Parathyroid adenoma (tissue), 2 donors: Measurements from ENCODE around the gene KERA.

ENCODE experiments used
- H2AFZ ChIP-seq: fragments of 300-600 bp; sonication (generic); one replicate; pipeline ENCODE4 v1.7.0; 2017; ENCODE audit warnings: antibody characterized with exemption, mild to moderate bottlenecking
- H3K27ac ChIP-seq: fragments of 300-600 bp; sonication (generic); one replicate; pipeline ENCODE4 v1.7.0; 2017
- H3K27me3 ChIP-seq: fragments of 300-600 bp; sonication (generic); one replicate; pipeline ENCODE4 v1.7.0; 2017; ENCODE audit warnings: low read length; ENCODE audit not compliant: control insufficient read depth, insufficient read depth
- H3K36me3 ChIP-seq: fragments of 300-600 bp; sonication (generic); one replicate; pipeline ENCODE4 v1.7.0; 2017; ENCODE audit warnings: low read length; ENCODE audit not compliant: control insufficient read depth, insufficient read depth
- H3K4me1 ChIP-seq: fragments of 300-600 bp; sonication (generic); one replicate; pipeline ENCODE4 v1.7.0; 2017; ENCODE audit warnings: control low read depth
- H3K4me2 ChIP-seq: fragments of 300-600 bp; sonication (generic); one replicate; pipeline ENCODE4 v1.7.0; 2017; ENCODE audit warnings: low read length
- H3K4me3 ChIP-seq: fragments of 300-600 bp; sonication (generic); one replicate; pipeline ENCODE4 v1.7.0; 2017; ENCODE audit warnings: low read depth, low read length
- H3K79me2 ChIP-seq: fragments of 300-600 bp; sonication (generic); one replicate; pipeline ENCODE4 v1.7.0; 2017; ENCODE audit warnings: control low read depth
- H3K9ac ChIP-seq: fragments of 300-600 bp; sonication (generic); one replicate; pipeline ENCODE4 v1.7.0; 2017; ENCODE audit warnings: mild to moderate bottlenecking
- H3K9me3 ChIP-seq: fragments of 300-600 bp; sonication (generic); one replicate; pipeline ENCODE4 v1.7.0; 2017; ENCODE audit warnings: low read length; ENCODE audit not compliant: control insufficient read depth
- TF ChIP-seq, protein P1 (sequence below): fragments of 300-600 bp; sonication (generic); IDR thresholded peaks from one replicate; pipeline ENCODE4 v1.7.0; 2017; ENCODE audit warnings: antibody characterized with exemption, mild to moderate bottlenecking
- donor health status: primary hyperparathyroidism.

Gene KERA

GRCh38 chr12:91074851-91075250 lies 17.0 kb upstream of the KERA start:
- H3K9ac ChIP-seq, result no peak overlapping the region
- H3K79me2 ChIP-seq, result no peaks in the 10 kb centered on the region
- no peak overlapping the region for H3K4me2 ChIP-seq
- no peak overlapping the region for H3K4me3 ChIP-seq
- no peaks in the 10 kb centered on the region for H3K27me3 ChIP-seq
- H3K9me3 ChIP-seq, result no peaks in the 10 kb centered on the region
- no peaks in the 10 kb centered on the region for H3K36me3 ChIP-seq
- no peak overlapping the region for H2AFZ ChIP-seq
- H3K4me1 ChIP-seq, result no peaks in the 10 kb centered on the region
- TF ChIP-seq, protein P1, sequence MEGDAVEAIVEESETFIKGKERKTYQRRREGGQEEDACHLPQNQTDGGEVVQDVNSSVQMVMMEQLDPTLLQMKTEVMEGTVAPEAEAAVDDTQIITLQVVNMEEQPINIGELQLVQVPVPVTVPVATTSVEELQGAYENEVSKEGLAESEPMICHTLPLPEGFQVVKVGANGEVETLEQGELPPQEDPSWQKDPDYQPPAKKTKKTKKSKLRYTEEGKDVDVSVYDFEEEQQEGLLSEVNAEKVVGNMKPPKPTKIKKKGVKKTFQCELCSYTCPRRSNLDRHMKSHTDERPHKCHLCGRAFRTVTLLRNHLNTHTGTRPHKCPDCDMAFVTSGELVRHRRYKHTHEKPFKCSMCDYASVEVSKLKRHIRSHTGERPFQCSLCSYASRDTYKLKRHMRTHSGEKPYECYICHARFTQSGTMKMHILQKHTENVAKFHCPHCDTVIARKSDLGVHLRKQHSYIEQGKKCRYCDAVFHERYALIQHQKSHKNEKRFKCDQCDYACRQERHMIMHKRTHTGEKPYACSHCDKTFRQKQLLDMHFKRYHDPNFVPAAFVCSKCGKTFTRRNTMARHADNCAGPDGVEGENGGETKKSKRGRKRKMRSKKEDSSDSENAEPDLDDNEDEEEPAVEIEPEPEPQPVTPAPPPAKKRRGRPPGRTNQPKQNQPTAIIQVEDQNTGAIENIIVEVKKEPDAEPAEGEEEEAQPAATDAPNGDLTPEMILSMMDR, result no peak
- no peak overlapping the region for H3K27ac ChIP-seq

GRCh38 chr12:91074154-91074709 lies 16.4 kb upstream of the KERA start:
- Histone ChIP-seq H3K79me2 (no peaks in the 10 kb centered on the region), H3K27me3 (no peaks in the 10 kb centered on the region), H3K36me3 (no peaks in the 10 kb centered on the region), H3K4me3 (no peak overlapping the region), H3K4me2 (no peak overlapping the region), H3K9ac (no peak overlapping the region), H2AFZ (no peak overlapping the region), H3K4me1 (no peaks in the 10 kb centered on the region), H3K27ac (no peak overlapping the region), H3K9me3 (no peaks in the 10 kb centered on the region)
- TF ChIP-seq, protein P1, result no peak

DNA sequence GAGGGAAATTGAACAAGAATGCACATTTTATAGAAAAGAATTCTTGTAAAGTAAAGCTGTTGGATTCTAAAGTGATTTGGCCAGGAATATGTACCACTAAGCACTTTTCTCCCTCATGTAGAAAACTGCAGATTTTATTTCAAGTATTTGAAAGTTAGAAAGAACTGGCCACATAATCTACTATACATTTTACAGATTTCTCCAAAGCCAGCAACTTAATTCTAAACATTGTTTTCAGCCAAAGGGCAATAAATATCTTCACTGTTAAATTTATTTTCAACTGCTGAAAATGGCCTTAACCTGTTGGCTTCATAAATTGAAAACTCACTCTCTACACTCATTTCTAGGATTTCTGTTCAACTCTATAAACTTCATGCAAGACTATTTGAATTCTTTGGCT lies 15.6 kb upstream of the KERA start:
- Histone ChIP-seq H2AFZ (no peak overlapping the region), H3K4me2 (no peak overlapping the region), H3K27me3 (no peaks in the 10 kb centered on the region), H3K9ac (no peak overlapping the region), H3K4me3 (no peak overlapping the region), H3K4me1 (no peaks in the 10 kb centered on the region), H3K27ac (no peak overlapping the region), H3K9me3 (no peaks in the 10 kb centered on the region), H3K36me3 (no peaks in the 10 kb centered on the region), H3K79me2 (no peaks in the 10 kb centered on the region)
- TF ChIP-seq, protein P1, result no peak

DNA sequence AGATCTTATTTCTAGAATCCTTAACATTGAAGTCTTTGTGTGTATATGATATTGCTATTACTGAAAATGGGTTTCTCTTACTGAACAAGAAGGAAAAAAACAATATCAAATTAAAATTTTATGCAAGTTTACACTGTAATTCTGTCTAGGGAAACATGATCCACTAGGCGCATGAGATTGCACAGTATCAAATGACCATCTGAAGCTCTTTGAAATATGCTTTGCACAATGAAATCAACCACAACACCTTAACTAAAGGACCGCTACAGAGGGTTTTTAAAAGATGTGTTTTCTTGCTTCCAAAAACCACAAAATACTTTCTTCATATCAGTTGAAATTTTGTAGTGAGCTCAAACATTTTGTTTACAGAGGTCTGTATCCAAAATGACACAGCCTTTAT lies 15.1 kb upstream of the KERA start:
- Histone ChIP-seq H3K4me2 (no peak overlapping the region), H3K9me3 (no peaks in the 10 kb centered on the region), H2AFZ (no peak overlapping the region), H3K9ac (no peak overlapping the region), H3K4me3 (no peak overlapping the region), H3K4me1 (no peaks in the 10 kb centered on the region), H3K79me2 (no peaks in the 10 kb centered on the region), H3K36me3 (no peaks in the 10 kb centered on the region), H3K27ac (no peak overlapping the region), H3K27me3 (no peaks in the 10 kb centered on the region)
- TF ChIP-seq, protein P1, result no peak

DNA sequence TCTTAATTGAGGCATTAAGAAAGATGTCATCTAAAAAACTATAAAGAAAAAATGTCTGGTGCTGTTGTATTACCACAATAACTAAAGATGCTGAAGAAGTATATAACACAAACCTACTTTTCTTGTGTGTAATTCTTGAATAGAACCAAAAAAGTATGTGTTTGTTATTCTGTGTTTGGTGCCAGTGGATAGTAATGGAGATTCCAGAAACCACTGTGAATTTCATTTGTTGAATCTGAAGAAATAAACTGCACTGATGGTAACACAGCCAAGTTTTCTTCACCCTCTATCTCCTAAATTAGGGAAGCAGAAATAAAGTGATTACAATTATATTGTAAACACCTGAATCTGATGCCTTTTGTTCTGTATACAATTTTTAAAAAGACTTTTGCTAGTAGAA lies 13.1 kb upstream of the KERA start:
- Histone ChIP-seq H3K4me3 (no peak overlapping the region), H3K9ac (no peak overlapping the region), H3K79me2 (no peaks in the 10 kb centered on the region), H3K4me1 (no peaks in the 10 kb centered on the region), H3K36me3 (no peaks in the 10 kb centered on the region), H3K27ac (no peak overlapping the region), H3K4me2 (no peak overlapping the region), H2AFZ (no peak overlapping the region), H3K27me3 (no peaks in the 10 kb centered on the region), H3K9me3 (no peaks in the 10 kb centered on the region)
- TF ChIP-seq, protein P1, result no peak
